SU-DHL-6 (cell line): Measurements from ENCODE around the gene ATG13.

Experiments used
- H2AFZ ChIP-seq: fragments of 200-600 bp; sonication (generic); 2 replicates; pipeline ENCODE4 v1.6.1; 2014; ENCODE audit warnings: low read depth, mild to moderate bottlenecking, moderate library complexity, mixed read lengths, antibody characterized with exemption, low read length; ENCODE audit not compliant: severe bottlenecking
- H3F3A ChIP-seq: fragments of 200-600 bp; shearing (Covaris generic); 2 replicates; pipeline ENCODE4 v1.6.0; 2016; ENCODE audit warnings: antibody characterized with exemption, mild to moderate bottlenecking; ENCODE audit not compliant: insufficient read depth
- H3K27ac ChIP-seq: fragments of 200-600 bp; sonication (generic); 2 replicates; pipeline ENCODE4 v1.5.1; 2016; ENCODE audit warnings: low read depth, mild to moderate bottlenecking, low read length, moderate library complexity, mixed read lengths
- H3K27me3 ChIP-seq: fragments of 200-600 bp; sonication (generic), shearing (Covaris generic); 2 replicates; pipeline ENCODE4 v1.6.0; 2014; ENCODE audit warnings: mild to moderate bottlenecking, low read length
- H3K36me3 ChIP-seq: fragments of 200-600 bp; sonication (generic); 2 replicates; pipeline ENCODE4 v1.6.1; 2014; ENCODE audit warnings: mild to moderate bottlenecking, low read length, mixed read lengths
- H3K4me2 ChIP-seq: fragments of 300-600, 200-600 bp; shearing (Covaris generic), sonication (generic); 2 replicates; pipeline ENCODE4 v1.6.0; 2014; ENCODE audit warnings: low read length, low read depth, mild to moderate bottlenecking; ENCODE audit not compliant: poor library complexity, severe bottlenecking
- H3K4me3 ChIP-seq: fragments of 200-600 bp; sonication (generic); 2 replicates; pipeline ENCODE4 v1.5.1; 2014; ENCODE audit warnings: antibody characterized with exemption, low read length, mild to moderate bottlenecking, mixed read lengths; ENCODE audit not compliant: insufficient read depth, poor library complexity, severe bottlenecking
- H3K79me2 ChIP-seq: fragments of 200-600 bp; sonication (generic); 2 replicates; pipeline ENCODE4 v1.6.1; 2014; ENCODE audit warnings: mild to moderate bottlenecking, low read length, moderate library complexity; ENCODE audit not compliant: insufficient read depth
- H3K9ac ChIP-seq: fragments of 200-600 bp; sonication (generic); 2 replicates; pipeline ENCODE4 v1.7.0; 2014; ENCODE audit warnings: mild to moderate bottlenecking, low read length
- H3K9me2 ChIP-seq: fragments of 200-600 bp; sonication (generic); replicated peaks from 2 replicates; pipeline ENCODE4 v1.6.1; 2014; ENCODE audit warnings: low read length; ENCODE audit not compliant: insufficient read depth
- H3K9me3 ChIP-seq: fragments of 200-600 bp; sonication (generic); 2 replicates; pipeline ENCODE4 v1.6.1; 2014; ENCODE audit warnings: low read length, mixed read lengths; ENCODE audit not compliant: insufficient read depth
- H4K20me1 ChIP-seq: fragments of 200-600 bp; sonication (generic); 2 replicates; pipeline ENCODE4 v1.6.1; 2014; ENCODE audit warnings: low read depth, mild to moderate bottlenecking, antibody characterized with exemption, low read length, moderate library complexity, mixed read lengths
- CTCF ChIP-seq: fragments of 200-600 bp; sonication (generic); IDR thresholded peaks from one replicate; pipeline ENCODE4 v1.5.1; 2017; ENCODE audit warnings: antibody characterized with exemption, mild to moderate bottlenecking, low read length, moderate library complexity; ENCODE audit not compliant: insufficient read depth, poor library complexity, severe bottlenecking
- EZH2phosphoT487 ChIP-seq: fragments of 200-600 bp; sonication (generic), shearing (Covaris generic); conservative IDR thresholded peaks from 2 replicates; pipeline ENCODE4 v1.6.1; 2018; ENCODE audit warnings: mild to moderate bottlenecking, antibody characterized with exemption, low read length, moderate library complexity, mixed read lengths

The ATG13 gene

GRCh38 chr11:46649180-46649738 is 31.9 kb downstream of the ATG13 start:
- Histone ChIP-seq H3K9ac (no peak overlapping the region), H3K27ac (no peak overlapping the region), H3F3A (no peaks in the 10 kb centered on the region), H3K9me2 (no peaks in the 10 kb centered on the region), H4K20me1 (no peaks in the 10 kb centered on the region), H3K36me3 (no peaks in the 10 kb centered on the region), H3K79me2 (no peaks in the 10 kb centered on the region), H3K4me3 (no peak overlapping the region), H3K9me3 (no peaks in the 10 kb centered on the region), H3K27me3 (no peaks in the 10 kb centered on the region), H2AFZ (no peak overlapping the region), H3K4me2 (no peak overlapping the region)
- TF ChIP-seq EZH2phosphoT487 (no peak), CTCF (no peak)

- Histone ChIP-seq H3K9ac (no peak overlapping the region), H2AFZ (no peak overlapping the region), H3F3A (no peaks in the 10 kb centered on the region), H3K79me2 (no peaks in the 10 kb centered on the region), H3K36me3 (peaks cover 8% of the 10 kb centered on the region), H3K27ac (no peak overlapping the region), H3K4me2 (no peak overlapping the region), H3K27me3 (no peaks in the 10 kb centered on the region), H3K9me2 (no peaks in the 10 kb centered on the region), H4K20me1 (no peaks in the 10 kb centered on the region), H3K9me3 (no peaks in the 10 kb centered on the region), H3K4me3 (no peak overlapping the region)
- TF ChIP-seq EZH2phosphoT487 = no peak
- no peak for TF ChIP-seq CTCF
These were observed 38.3 kb downstream of the ATG13 start for GRCh38 chr11:46655631-46656030.

- Histone ChIP-seq H3K27ac (no peak overlapping the region), H3K4me3 (no peak overlapping the region), H3K4me2 (no peak overlapping the region), H3K27me3 (no peaks in the 10 kb centered on the region), H3K79me2 (no peaks in the 10 kb centered on the region), H2AFZ (no peak overlapping the region), H3K36me3 (peaks cover 8% of the 10 kb centered on the region), H3K9me3 (no peaks in the 10 kb centered on the region), H3K9ac (no peak overlapping the region), H3F3A (no peaks in the 10 kb centered on the region), H4K20me1 (no peaks in the 10 kb centered on the region), H3K9me2 (no peaks in the 10 kb centered on the region)
- no peak for TF ChIP-seq CTCF
- no peak for TF ChIP-seq EZH2phosphoT487
These were observed 39.8 kb downstream of the ATG13 start for GRCh38 chr11:46657186-46657585.
